H1 (cell line): ENCODE measurements around the gene COL17A1. TPM values are rescaled to one million over a fixed set of nuclear protein-coding genes. Genes with fewer than 3 reads are reported as not detected.

Source experiments
- CTCF ChIA-PET: fragments of 300-600 bp; sonication (Branson Sonifier 250); formaldehyde crosslinking; loops from one replicate; lab custom pipeline; 2021; ENCODE audit not compliant: partially characterized antibody; lab: Charles Lee
- POLR2A ChIA-PET: fragments of 300-600 bp; sonication (Branson Sonifier 250); formaldehyde crosslinking; loops from one replicate; lab custom pipeline; 2021; ENCODE audit warnings: inconsistent platforms; ENCODE audit not compliant: partially characterized antibody; lab: Charles Lee
- DNase-seq, 2 experiments: peaks; one replicate each; pipeline versions ENCODE4 v3.0.0 to v3.0.0-alpha.2; 2010 to 2022; ENCODE audit warnings: low spot score in 2 of 2, low read depth in 1 of 2, mixed read lengths in 1 of 2
- FAIRE-seq: peaks from 2 replicates; lab custom pipeline; 2011; peaks lifted over from hg19 to GRCh38; lab: Jason Lieb, UNC
- H2AFZ ChIP-seq: 2 replicates; pipeline ENCODE4 v1.8.1; 2012; ENCODE audit warnings: low read length, inconsistent platforms
- H2AK5ac ChIP-seq: 2 replicates; pipeline ENCODE4 v1.6.1; 2013; ENCODE audit warnings: low read depth, low read length
- H2BK120ac ChIP-seq: replicated peaks from 2 replicates; pipeline ENCODE3; 2013; ENCODE audit warnings: low read depth, low read length, inconsistent platforms
- H2BK12ac ChIP-seq: 2 replicates; pipeline ENCODE4 v1.6.1; 2013; ENCODE audit warnings: low read depth, low read length
- H2BK15ac ChIP-seq: 2 replicates; pipeline ENCODE4 v1.6.1; 2013; ENCODE audit warnings: low read length
- H2BK20ac ChIP-seq: 2 replicates; pipeline ENCODE4 v1.6.1; 2013; ENCODE audit warnings: low read length
- H2BK5ac ChIP-seq: 2 replicates; pipeline ENCODE4 v1.6.1; 2013; ENCODE audit warnings: low read depth, low read length
- H3K14ac ChIP-seq: 2 replicates; pipeline ENCODE4 v1.6.1; 2013; ENCODE audit warnings: inconsistent platforms; ENCODE audit not compliant: insufficient read length
- H3K18ac ChIP-seq: 2 replicates; pipeline ENCODE4 v1.6.1; 2013; ENCODE audit warnings: low read length; ENCODE audit errors: extremely low read depth
- H3K23ac ChIP-seq: 2 replicates; pipeline ENCODE4 v1.6.1; 2013; ENCODE audit warnings: inconsistent platforms; ENCODE audit not compliant: insufficient read length
- H3K23me2 ChIP-seq: 2 replicates; pipeline ENCODE4 v1.6.1; 2013; ENCODE audit warnings: low read depth, low read length
- H3K27ac ChIP-seq: 2 replicates; pipeline ENCODE4 v1.6.1; 2011; ENCODE audit warnings: low read depth, low read length, inconsistent platforms
- H3K27me3 ChIP-seq, 4 experiments: replicated peaks in 1 of 4; 1 replicate in 1 of 4; 2 replicates in 3 of 4; pipeline versions ENCODE4 v1.6.1 to v1.8.1; 2011 to 2013; ENCODE audit warnings: low read length in 3 of 4, mild to moderate bottlenecking in 3 of 4, inconsistent platforms in 2 of 4, mixed read lengths in 2 of 4, moderate library complexity in 1 of 4; ENCODE audit not compliant: control insufficient read depth in 3 of 4, insufficient read depth in 3 of 4; ENCODE audit errors: extremely low read depth in 1 of 4
- H3K36me3 ChIP-seq, 4 experiments: 2 replicates each; pipeline versions ENCODE4 v1.6.1 to v1.8.1; 2011 to 2013; ENCODE audit warnings: mild to moderate bottlenecking in 4 of 4, low read length in 3 of 4, moderate library complexity in 2 of 4, control low read depth in 1 of 4, inconsistent platforms in 1 of 4; ENCODE audit not compliant: insufficient read depth in 4 of 4, control insufficient read depth in 2 of 4
- H3K4ac ChIP-seq: replicated peaks from 2 replicates; pipeline ENCODE3; 2013; ENCODE audit warnings: low read length, low read depth, mixed read lengths, inconsistent platforms; ENCODE audit not compliant: insufficient read length
- H3K4me1 ChIP-seq, 4 experiments: replicated peaks in 1 of 4; 1 replicate in 1 of 4; 2 replicates in 3 of 4; pipeline versions ENCODE4 v1.6.1 to v1.8.1; 2011 to 2013; ENCODE audit warnings: low read length in 3 of 4, inconsistent platforms in 2 of 4, mixed read lengths in 1 of 4; ENCODE audit not compliant: insufficient read depth in 4 of 4, control insufficient read depth in 3 of 4
- H3K4me2 ChIP-seq, 2 experiments: 2 replicates each; pipeline versions ENCODE4 v1.6.1 to v1.8.1; 2011 to 2013; ENCODE audit warnings: low read depth in 2 of 2, low read length in 2 of 2, control low read depth in 1 of 2, inconsistent platforms in 1 of 2, mild to moderate bottlenecking in 1 of 2; ENCODE audit not compliant: insufficient read depth in 1 of 2
- H3K4me3 ChIP-seq, 4 experiments: fragments of 200-600, 300-600 bp in 1 of 4; sonication (generic), shearing (Covaris generic), sonication (Bioruptor Twin) in 1 of 4; 2 replicates each; pipeline versions ENCODE4 v1.5.1 to v1.8.1; 2011 to 2016; ENCODE audit warnings: low read length in 4 of 4, low read depth in 3 of 4, control low read depth in 2 of 4, inconsistent platforms in 2 of 4, mild to moderate bottlenecking in 2 of 4, mixed read lengths in 1 of 4, moderate library complexity in 1 of 4; ENCODE audit not compliant: insufficient read depth in 2 of 4; ENCODE audit errors: extremely low read depth in 1 of 4
- H3K56ac ChIP-seq: replicated peaks from 2 replicates; pipeline ENCODE3; 2013; ENCODE audit warnings: low read depth, mild to moderate bottlenecking, mixed read lengths, low read length, inconsistent platforms; ENCODE audit not compliant: insufficient read length
- H3K79me1 ChIP-seq: 2 replicates; pipeline ENCODE4 v1.6.1; 2013; ENCODE audit warnings: low read depth, low read length, control low read depth
- H3K79me2 ChIP-seq, 2 experiments: 2 replicates each; pipeline versions ENCODE4 v1.6.1 to v1.8.1; 2012 to 2013; ENCODE audit warnings: low read length in 2 of 2, mild to moderate bottlenecking in 2 of 2, inconsistent platforms in 1 of 2; ENCODE audit not compliant: insufficient read depth in 2 of 2, control insufficient read depth in 1 of 2
- H3K9ac ChIP-seq, 4 experiments: replicated peaks in 1 of 4; 1 replicate in 1 of 4; 2 replicates in 3 of 4; pipeline versions ENCODE4 v1.6.1 to v1.8.1; 2011 to 2013; ENCODE audit warnings: low read depth in 3 of 4, low read length in 3 of 4, control low read depth in 2 of 4, mild to moderate bottlenecking in 2 of 4, moderate library complexity in 2 of 4, inconsistent platforms in 1 of 4; ENCODE audit errors: extremely low read depth in 1 of 4
- H3K9me3 ChIP-seq, 2 experiments: 2 replicates each; pipeline versions ENCODE4 v1.6.1 to v1.8.1; 2012 to 2013; ENCODE audit warnings: mild to moderate bottlenecking in 2 of 2, moderate library complexity in 2 of 2, control low read depth in 1 of 2, inconsistent platforms in 1 of 2, low read depth in 1 of 2, low read length in 1 of 2, mixed read lengths in 1 of 2; ENCODE audit not compliant: insufficient read depth in 2 of 2
- H4K20me1 ChIP-seq, 2 experiments: replicated peaks in 1 of 2; 2 replicates each; pipeline versions ENCODE3 to v1.8.1; 2011 to 2013; ENCODE audit warnings: inconsistent platforms in 2 of 2, low read length in 2 of 2, mild to moderate bottlenecking in 1 of 2; ENCODE audit not compliant: insufficient read depth in 2 of 2, control insufficient read depth in 1 of 2
- H4K5ac ChIP-seq: 2 replicates; pipeline ENCODE4 v1.6.1; 2013; ENCODE audit warnings: low read length, low read depth, mixed read lengths, inconsistent platforms; ENCODE audit not compliant: insufficient read length
- H4K8ac ChIP-seq: 2 replicates; pipeline ENCODE4 v1.8.0; 2013; ENCODE audit warnings: mild to moderate bottlenecking, moderate library complexity, low read length, inconsistent platforms; ENCODE audit not compliant: insufficient read depth; ENCODE audit errors: extremely low read depth
- H4K91ac ChIP-seq: replicated peaks from 2 replicates; pipeline ENCODE3; 2013; ENCODE audit warnings: low read length, mixed read lengths, inconsistent platforms; ENCODE audit not compliant: insufficient read length
- BCL11A ChIP-seq, 2 experiments: IDR thresholded peaks; one replicate each; pipeline ENCODE4 v1.6.1; 2011; ENCODE audit warnings: low read depth in 2 of 2, low read length in 2 of 2, mild to moderate bottlenecking in 2 of 2
- RXRA ChIP-seq: IDR thresholded peaks from 2 replicates; pipeline ENCODE4 v1.6.1; 2011; ENCODE audit warnings: low read depth, mild to moderate bottlenecking, low read length, moderate library complexity; ENCODE audit not compliant: insufficient read depth
- SP2 ChIP-seq: IDR thresholded peaks from 2 replicates; pipeline ENCODE4 v1.6.1; 2012; ENCODE audit warnings: mild to moderate bottlenecking, low read length, inconsistent platforms
- TBP ChIP-seq: IDR thresholded peaks from 2 replicates; pipeline ENCODE4 v1.6.1; 2011; ENCODE audit warnings: low read depth, low read length, improper control_type of control experiment
- WGBS, 2 experiments: shearing (Covaris generic) in 1 of 2; methylation state at CpG; one replicate each; pipeline versions ENCODE4 v1.1.6 to v1.1.7; 2013 to 2015; ENCODE audit warnings: low lambda C conversion rate in 2 of 2, mixed read lengths in 2 of 2, inconsistent platforms in 1 of 2, low coverage in 1 of 2, missing lambda C conversion rate in 1 of 2; ENCODE audit not compliant: insufficient replicate concordance in 2 of 2, insufficient coverage in 1 of 2, insufficient read length in 1 of 2; ENCODE audit errors: extremely low coverage in 1 of 2, missing lambda C conversion rate in 1 of 2; 5-methylcytosine and 5-hydroxymethylcytosine counted together
- polyA plus RNA-seq, 7 experiments: library from polyadenylated mRNA; depleted of rRNA in 3 of 7; stranded (reverse) in 5 of 7; unstranded in 2 of 7; fragments of >200 nt in 5 of 7; fragments of 200-250 nt in 2 of 7; gene quantifications; 1 replicate in 5 of 7; 2 replicates in 1 of 7; 4 replicates in 1 of 7; pipeline versions ENCODE4 v1.2.1 to v1.2.3, GENCODE V29; 2011 to 2013; ENCODE audit warnings: missing spikeins in 2 of 7, mixed read lengths in 2 of 7
- total RNA-seq: library from RNA; stranded (reverse); fragmentation: NEBNext Ultra II Directional; extraction: Animal tissue kit (Norgen Biotek cat#: 25700); gene quantifications from 2 replicates; pipeline ENCODE4 v1.2.1, GENCODE V29; 2021

Gene COL17A1
- total and polyA plus RNA-seq, 2 of the 8 experiments (the other 6 are each of a cell fraction or from before 2014, with no cell fraction given) = 0.35 to 0.37 TPM

- H2AFZ ChIP-seq = no peak overlapping the region
- no peak overlapping the region for H3K4me3 ChIP-seq
- H3K23me2 ChIP-seq = no peaks in the 10 kb centered on the region; the same call in 1 of the 2 replicates
- no peak overlapping the region for H3K9ac ChIP-seq
- H3K27me3 ChIP-seq = no peaks in the 10 kb centered on the region
- no peak overlapping the region for H4K5ac ChIP-seq
- H3K23ac ChIP-seq = no peak overlapping the region
- H2BK20ac ChIP-seq = no peak overlapping the region
- no peaks in the 10 kb centered on the region for H3K79me2 ChIP-seq
- H3K14ac ChIP-seq = no peak overlapping the region
- H4K8ac ChIP-seq = no peak overlapping the region
- DNase-seq = no peak
- whole genome bisulfite sequencing, 2 experiments = 84% methylated on average over 5 of the region's 5 CpGs; no CpG with 5 or more reads in 1 of the 2 experiments
- no peak overlapping the region for H3K56ac ChIP-seq
- no peak for TF ChIP-seq BCL11A (IDR thresholded peaks at IDR 0.05; ENCODE audit: low read depth in 2 of 2, low read length in 2 of 2)
- TF ChIP-seq RXRA = no peak
- TF ChIP-seq SP2 = no peak
- TF ChIP-seq TBP = no peak
- TF ChIP-seq, all 59 proteins: peak for 0
- Histone ChIP-seq H2AK5ac (no peak overlapping the region), H3K4me2 (no peak overlapping the region), H2BK15ac (no peak overlapping the region), H2BK120ac (no peak overlapping the region), H2BK12ac (no peak overlapping the region), H2BK5ac (no peak overlapping the region), H3K4ac (no peak overlapping the region), H4K91ac (no peak overlapping the region), H3K4me1 (no peaks in the 10 kb centered on the region), H4K20me1 (no peaks in the 10 kb centered on the region), H3K79me1 (no peaks in the 10 kb centered on the region), H3K27ac (no peak overlapping the region), H3K36me3 (peaks cover 0 to 13% (median 4%) of the 10 kb centered on the region in 4 experiments; a peak in 4 of 8 replicates), H3K9me3 (no peaks in the 10 kb centered on the region), H3K18ac (no peak overlapping the region)
- no peak for FAIRE-seq
- POLR2A ChIA-PET = no interaction called here
- CTCF ChIA-PET = interaction anchor here (1.0 to 1.5 kb wide), 2 partner anchors 42 to 249 kb away, joined by 4 read pairs; no protein-coding TSS in a partner anchor
Measured at GRCh38 chr10:104025524-104025923, 60.2 kb downstream of the COL17A1 start.
